ENCODE measurements around the gene KEL. TPM values are rescaled to one million over a fixed set of nuclear protein-coding genes. Genes with fewer than 3 reads are reported as not detected.

KEL gene
- total RNA-seq, 1 donor from 2014 or later = 1.3 TPM

- DNase-seq (ENCODE audit: low spot score) = no peak
Observed at GRCh38 chr7:142927085-142927745, 34.9 kb downstream of the KEL start.

- peak; percentile 31 for DNase-seq (ENCODE audit: low spot score)
Observed at GRCh38 chr7:142925413-142925812, 36.8 kb downstream of the KEL start.

GRCh38 chr7:142923391-142923790 lies 38.8 kb downstream of the KEL start:
- DNase-seq (ENCODE audit: low spot score) = no peak

- peak; percentile 13 for DNase-seq (ENCODE audit: low spot score)
Observed at GRCh38 chr7:142919656-142920055, 42.5 kb downstream of the KEL start.

GRCh38 chr7:142918901-142919300 lies 43.3 kb downstream of the KEL start:
- no peak for DNase-seq (ENCODE audit: low spot score)

GRCh38 chr7:142917447-142917846 lies 44.7 kb downstream of the KEL start:
- peak; percentile 10 for DNase-seq (ENCODE audit: low spot score)

GRCh38 chr7:142916508-142916907 lies 45.7 kb downstream of the KEL start:
- DNase-seq (ENCODE audit: low spot score) = no peak

DNA sequence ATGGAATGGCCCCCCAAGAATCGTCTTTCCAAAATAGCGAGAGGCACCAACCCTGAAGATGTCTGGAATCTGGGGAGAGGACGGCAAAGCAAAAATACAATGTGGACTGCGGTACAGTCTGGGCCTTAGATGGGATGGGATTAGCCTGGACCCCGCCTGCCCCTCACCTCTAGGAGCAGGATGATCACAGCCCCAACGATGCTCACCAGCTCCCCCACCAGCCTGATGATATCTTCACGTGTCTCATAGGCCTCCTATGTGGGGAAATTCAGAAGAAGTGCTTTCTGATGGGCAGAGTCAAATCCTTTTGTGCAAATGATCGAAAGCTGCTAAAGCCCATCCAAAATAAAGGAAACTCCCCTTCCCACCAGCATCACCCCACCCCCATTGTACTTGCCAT lies 46.8 kb downstream of the KEL start:
- peak; percentile 22 for DNase-seq (ENCODE audit: low spot score)

DNA sequence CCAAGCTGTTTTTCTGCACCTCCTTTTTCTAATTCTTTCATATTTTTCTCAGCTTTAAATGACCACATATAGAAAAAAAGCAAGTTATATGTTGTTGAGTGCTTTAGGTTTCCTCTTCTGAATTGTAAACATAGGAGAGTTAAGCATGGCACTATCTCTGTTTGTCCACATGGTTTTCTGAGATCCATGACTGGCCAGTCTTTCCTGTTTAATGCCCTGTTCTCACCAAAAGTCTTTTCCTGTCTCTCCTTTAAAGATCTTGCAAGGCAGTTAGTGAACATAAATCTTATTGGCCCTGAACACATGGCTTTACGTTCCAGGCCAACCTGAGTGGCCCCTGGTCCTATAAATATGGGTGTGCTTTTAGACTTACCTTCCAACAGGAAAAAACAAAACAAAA lies 48.0 kb downstream of the KEL start:
- peak; percentile 40 for DNase-seq (ENCODE audit: low spot score)

- DNase-seq (ENCODE audit: low spot score) = no peak
Observed at GRCh38 chr7:142913566-142913965, 48.6 kb downstream of the KEL start.

GRCh38 chr7:142913051-142913450 lies 49.1 kb downstream of the KEL start:
- peak; percentile 3 for DNase-seq (ENCODE audit: low spot score)

DNA sequence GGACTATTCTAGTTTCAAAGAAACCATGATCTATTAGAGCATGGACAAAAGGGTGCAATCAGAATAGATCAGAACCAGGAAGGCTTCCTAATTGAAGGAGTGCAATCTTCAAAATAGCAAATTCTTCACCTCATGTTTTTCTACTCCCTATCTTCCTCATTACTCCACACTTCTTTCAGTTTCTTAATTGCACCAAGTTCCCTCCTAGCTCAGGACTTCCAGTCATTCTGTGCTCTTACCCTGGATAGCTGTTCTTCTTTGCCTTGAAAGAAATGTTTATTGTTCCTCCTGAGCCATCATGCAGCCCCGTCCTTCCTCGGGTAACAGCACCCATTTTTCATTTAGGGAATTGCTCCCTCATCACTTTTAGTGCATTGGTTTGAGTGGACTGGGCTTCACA lies 51.7 kb downstream of the KEL start:
- DNase-seq (ENCODE audit: low spot score) = peak; percentile 10

DNA sequence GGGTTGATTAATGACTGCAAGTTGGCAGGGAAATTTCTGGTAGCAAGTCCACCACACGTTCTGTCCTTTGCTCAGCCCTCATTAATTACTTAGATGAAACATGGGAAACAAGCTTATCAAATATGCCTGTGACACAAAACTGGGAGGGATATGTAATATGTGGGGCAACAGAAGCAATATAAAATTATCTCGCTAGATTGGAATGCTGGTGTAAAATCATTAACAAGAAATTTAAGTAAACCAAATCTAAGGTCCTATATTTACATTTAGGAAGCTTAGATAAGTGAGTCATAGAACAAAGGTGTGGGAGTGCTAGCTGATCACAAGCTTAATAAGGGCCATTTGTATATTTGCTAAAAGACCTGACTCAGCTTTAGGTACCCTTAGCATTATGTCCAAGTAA lies 52.1 kb downstream of the KEL start:
- no peak for DNase-seq (ENCODE audit: low spot score)

GRCh38 chr7:142908921-142909890 lies 53.0 kb downstream of the KEL start:
- peak; percentile 42 for DNase-seq (ENCODE audit: low spot score)

DNA sequence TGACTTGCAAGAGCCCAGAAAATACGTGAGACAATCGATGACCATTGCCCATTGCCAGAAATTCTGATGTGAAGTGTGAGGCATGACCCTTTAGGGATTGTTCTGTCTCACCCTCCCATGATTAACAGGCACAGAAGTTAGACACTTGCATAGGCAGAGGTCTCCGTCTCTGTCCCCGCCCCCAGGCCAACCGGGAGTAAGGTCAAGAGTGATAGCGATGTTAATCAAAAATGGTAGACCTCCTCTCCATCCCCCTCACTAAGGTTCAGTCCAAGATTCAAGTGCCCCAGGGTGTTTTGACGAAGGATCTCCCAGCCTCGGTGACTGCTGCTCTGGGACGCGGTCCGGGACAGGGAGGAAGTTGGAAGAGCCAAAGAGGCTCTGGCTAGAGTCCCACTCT lies 53.9 kb downstream of the KEL start:
- DNase-seq (ENCODE audit: low spot score) = peak; percentile 20

DNA sequence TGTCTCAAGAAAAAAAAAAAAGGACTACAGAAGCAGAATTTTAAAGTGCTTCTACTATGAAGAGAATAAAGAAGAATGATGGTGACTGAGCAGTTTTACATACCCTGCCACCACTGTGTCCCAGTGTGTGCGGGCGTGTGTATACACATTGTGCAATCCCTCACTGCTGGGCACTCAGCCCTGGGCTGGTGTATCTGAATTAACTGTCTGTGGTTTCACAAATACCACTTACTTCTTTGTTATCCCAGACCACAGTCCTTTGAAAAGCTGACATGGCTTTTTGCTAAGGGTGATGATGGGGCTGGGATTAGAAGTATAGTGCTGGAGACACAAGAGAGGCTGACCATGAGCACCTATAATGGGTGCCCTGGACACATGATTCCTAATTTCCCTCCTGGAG lies 55.5 kb downstream of the KEL start:
- no peak for DNase-seq (ENCODE audit: low spot score)

DNA sequence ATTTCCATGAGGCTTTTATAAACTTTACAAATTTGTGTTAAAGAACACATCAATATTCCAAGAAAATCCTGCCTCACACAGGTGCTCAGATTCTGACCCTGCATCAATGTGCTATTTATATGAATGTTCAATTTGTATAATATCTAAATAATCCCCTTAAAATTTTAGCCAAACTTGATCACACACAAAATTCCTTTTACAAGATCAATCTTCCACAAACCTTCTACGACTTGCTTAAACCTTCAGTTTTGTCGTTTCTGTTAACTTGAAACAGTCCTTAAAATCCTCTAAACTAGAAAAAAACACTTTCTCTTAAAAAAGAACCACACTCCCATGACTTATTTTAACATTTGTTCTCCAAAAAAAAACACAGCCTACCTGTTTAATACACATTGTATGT lies 56.4 kb downstream of the KEL start:
- DNase-seq (ENCODE audit: low spot score) = no peak

GRCh38 chr7:142904128-142904527 lies 58.0 kb downstream of the KEL start:
- no peak for DNase-seq (ENCODE audit: low spot score)

DNA sequence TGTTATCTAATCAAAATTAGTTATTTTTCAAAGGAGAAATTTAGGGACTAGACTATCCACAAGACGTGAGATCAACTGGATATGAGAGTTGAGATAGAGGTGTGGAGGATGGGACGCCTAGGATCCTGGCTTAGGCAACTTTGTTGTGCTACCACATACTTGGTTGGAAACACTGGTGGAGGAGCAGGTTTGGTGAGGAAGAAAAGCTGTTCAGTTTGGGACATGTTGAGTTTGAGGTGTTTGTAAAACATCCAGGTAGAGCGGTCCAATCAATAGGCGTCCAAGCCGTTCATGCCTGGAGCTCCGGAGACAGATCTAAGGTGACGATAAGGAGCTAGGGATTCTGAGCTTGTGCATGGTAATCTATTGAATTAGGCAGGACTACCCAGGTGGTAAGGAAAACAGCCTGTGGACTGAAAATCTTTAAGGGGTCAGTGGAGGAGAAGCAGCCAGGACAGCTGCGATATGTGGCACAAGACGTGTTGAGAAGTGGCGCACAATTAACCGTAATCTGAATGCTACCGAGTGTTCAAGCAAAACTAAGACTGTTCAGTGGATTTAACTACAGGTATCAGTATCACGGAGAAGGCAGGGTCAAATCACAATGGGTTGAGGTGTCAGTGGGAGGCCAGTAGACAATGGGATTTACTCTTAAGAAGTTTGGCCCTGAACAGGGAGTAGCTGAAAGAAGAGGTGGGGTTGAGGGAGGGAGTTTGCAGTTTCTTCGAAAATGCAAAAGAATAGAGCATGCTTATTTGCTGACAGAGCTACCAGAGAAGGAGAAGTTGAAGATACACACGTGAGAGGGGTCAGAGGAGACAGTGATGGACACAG lies 60.5 kb downstream of the KEL start:
- no peak for DNase-seq (ENCODE audit: low spot score)

- DNase-seq (ENCODE audit: low spot score) = no peak
Observed at GRCh38 chr7:142899661-142900060, 62.5 kb downstream of the KEL start.

GRCh38 chr7:142898377-142899170 lies 63.6 kb downstream of the KEL start:
- peak; percentile 40 for DNase-seq (ENCODE audit: low spot score)

Measured in ureter (tissue), 1 donor.